ENCODE data around the gene LRP1B. TPM values are rescaled to one million over a fixed set of nuclear protein-coding genes. Genes with fewer than 3 reads are reported as not detected.

Gene LRP1B
- polyA plus RNA-seq, 1 of the 3 experiments (the other 2 are of a cell fraction) = 0.28 TPM

DNA sequence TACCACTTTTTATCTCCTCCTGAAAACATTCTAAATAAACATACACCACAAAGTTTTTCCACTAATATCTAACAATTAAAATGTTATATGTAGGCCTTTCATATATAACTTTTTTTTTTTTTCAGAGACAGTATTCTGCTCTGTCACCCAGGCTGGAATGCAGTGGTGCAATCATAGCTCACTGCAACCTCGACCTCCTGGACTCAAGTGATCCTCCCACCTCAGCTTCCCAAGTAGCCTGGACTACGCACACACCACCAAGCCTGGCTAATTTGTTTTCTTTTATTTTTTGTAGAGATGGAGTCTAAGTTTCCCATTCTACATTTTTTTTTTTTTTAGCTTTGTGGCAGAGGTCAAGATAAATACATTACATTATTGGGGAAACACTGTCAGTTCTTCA is 1738.0 kb downstream of the LRP1B start (continued):
- no peak for TF ChIP-seq FOSL2 (IDR thresholded peaks at IDR 0.05; ENCODE audit: borderline replicate concordance, low read depth)

GRCh38 chr2:140384946-140385345 is 1745.9 kb downstream of the LRP1B start:
- CTCF ChIA-PET = no interaction called here
- H3K79me2 ChIP-seq (ENCODE audit: insufficient read depth) = no peaks in the 10 kb centered on the region
- WGBS (ENCODE audit: low lambda C conversion rate) = 90% methylated on average over 6 of the region's 6 CpGs

More at GRCh38 chr2:140384946-140385345, 1745.9 kb downstream of the LRP1B start:
- DNase-seq = no peak
- Histone ChIP-seq H3K4me2 (no peak overlapping the region), H3K9me2 (no peaks in the 10 kb centered on the region), H3K27ac (ENCODE audit: low read depth in 2 of 2, low read length in 1 of 2) (no peak overlapping the region), H3F3A (replicated peaks; ENCODE audit: insufficient read depth) (no peaks in the 10 kb centered on the region), H4K20me1 (ENCODE audit: insufficient read depth) (no peaks in the 10 kb centered on the region), H3K9me3 (no peaks in the 10 kb centered on the region), H3K27me3 (ENCODE audit: insufficient read depth) (no peaks in the 10 kb centered on the region), H3K4me3 (ENCODE audit: low read depth in 2 of 2, low read length in 1 of 2) (no peak overlapping the region), H3K4me1 (ENCODE audit: control insufficient read depth in 1 of 2, insufficient read depth in 2 of 2, low read depth in 1 of 2, low read length in 1 of 2) (no peaks in the 10 kb centered on the region), H3K9ac (no peak overlapping the region), H3K36me3 (replicated peaks in 1 of 2; ENCODE audit: control insufficient read depth in 1 of 2, insufficient read depth in 2 of 2, low read length in 1 of 2) (no peaks in the 10 kb centered on the region), H2AFZ (ENCODE audit: low read depth) (no peak overlapping the region)
- TF ChIP-seq TEAD4 (IDR thresholded peaks at IDR 0.05; ENCODE audit: borderline replicate concordance, insufficient read depth) (no peak), USF2 (IDR thresholded peaks at IDR 0.05; ENCODE audit: borderline replicate concordance, low read depth, low read length) (no peak), EZH2phosphoT487 (IDR thresholded peaks at IDR 0.05; ENCODE audit: borderline replicate concordance, low read depth) (no peak), PBX3 (IDR thresholded peaks at IDR 0.05) (no peak), YY1 (IDR thresholded peaks at IDR 0.05; ENCODE audit: low read depth) (no peak), MEF2A (IDR thresholded peaks at IDR 0.05; ENCODE audit: borderline replicate concordance, low read depth) (no peak), MXI1 (IDR thresholded peaks at IDR 0.05; ENCODE audit: low read depth, low read length) (no peak), FOXM1 (IDR thresholded peaks at IDR 0.05; ENCODE audit: low read depth) (no peak), CHD2 (IDR thresholded peaks at IDR 0.05; ENCODE audit: low read length, partially characterized antibody) (no peak), SMC3 (IDR thresholded peaks at IDR 0.05; ENCODE audit: low read depth, low read length) (no peak)
- TF ChIP-seq, protein P1, sequence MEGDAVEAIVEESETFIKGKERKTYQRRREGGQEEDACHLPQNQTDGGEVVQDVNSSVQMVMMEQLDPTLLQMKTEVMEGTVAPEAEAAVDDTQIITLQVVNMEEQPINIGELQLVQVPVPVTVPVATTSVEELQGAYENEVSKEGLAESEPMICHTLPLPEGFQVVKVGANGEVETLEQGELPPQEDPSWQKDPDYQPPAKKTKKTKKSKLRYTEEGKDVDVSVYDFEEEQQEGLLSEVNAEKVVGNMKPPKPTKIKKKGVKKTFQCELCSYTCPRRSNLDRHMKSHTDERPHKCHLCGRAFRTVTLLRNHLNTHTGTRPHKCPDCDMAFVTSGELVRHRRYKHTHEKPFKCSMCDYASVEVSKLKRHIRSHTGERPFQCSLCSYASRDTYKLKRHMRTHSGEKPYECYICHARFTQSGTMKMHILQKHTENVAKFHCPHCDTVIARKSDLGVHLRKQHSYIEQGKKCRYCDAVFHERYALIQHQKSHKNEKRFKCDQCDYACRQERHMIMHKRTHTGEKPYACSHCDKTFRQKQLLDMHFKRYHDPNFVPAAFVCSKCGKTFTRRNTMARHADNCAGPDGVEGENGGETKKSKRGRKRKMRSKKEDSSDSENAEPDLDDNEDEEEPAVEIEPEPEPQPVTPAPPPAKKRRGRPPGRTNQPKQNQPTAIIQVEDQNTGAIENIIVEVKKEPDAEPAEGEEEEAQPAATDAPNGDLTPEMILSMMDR (IDR thresholded peaks at IDR 0.05) = no peak
- TF ChIP-seq, protein P2, sequence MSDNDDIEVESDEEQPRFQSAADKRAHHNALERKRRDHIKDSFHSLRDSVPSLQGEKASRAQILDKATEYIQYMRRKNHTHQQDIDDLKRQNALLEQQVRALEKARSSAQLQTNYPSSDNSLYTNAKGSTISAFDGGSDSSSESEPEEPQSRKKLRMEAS (IDR thresholded peaks at IDR 0.05; ENCODE audit: low read depth) = no peak
- POLR2A ChIA-PET = no interaction called here
